A673 (cell line): ENCODE results near the gene ZNF516. TPM values are rescaled to one million over a fixed set of nuclear protein-coding genes. Genes with fewer than 3 reads are reported as not detected.

ENCODE experiments used
- BruUV-seq: library from RNA; stranded (reverse); fragments of 400-500 nt; replicated peaks from 2 replicates; lab custom pipeline; 2021; lab: Mats Ljungman, UMichigan
- CTCF ChIA-PET: fragments of 300-600 bp; sonication (Branson Sonifier 250); formaldehyde crosslinking; loops from one replicate; lab custom pipeline; 2022; ENCODE audit warnings: antibody characterized with exemption; lab: Charles Lee
- POLR2A ChIA-PET: fragments of 300-600 bp; sonication (Branson Sonifier 250); formaldehyde crosslinking; loops from one replicate; lab custom pipeline; 2022; ENCODE audit warnings: antibody characterized with exemption; ENCODE audit not compliant: low non-redundant PET; lab: Charles Lee
- DNase-seq: peaks from one replicate; pipeline ENCODE4 v3.0.0-alpha.2; 2015; ENCODE audit warnings: low spot score
- H3K27ac ChIP-seq: fragments of 200-600 bp; sonication (generic); 2 replicates; pipeline ENCODE4 v1.5.1; 2016; ENCODE audit warnings: mixed run types, low read depth, mild to moderate bottlenecking, mixed read lengths, antibody characterized with exemption, low read length; ENCODE audit not compliant: poor library complexity, severe bottlenecking
- H3K27me3 ChIP-seq: fragments of 200-600 bp; sonication (generic); replicated peaks from 2 replicates; pipeline ENCODE4 v1.6.1; 2017; ENCODE audit warnings: mixed run types, low read depth, mild to moderate bottlenecking, mixed read lengths, antibody characterized with exemption, low read length; ENCODE audit not compliant: insufficient read depth, poor library complexity
- H3K36me3 ChIP-seq: fragments of 200-600 bp; sonication (generic); 2 replicates; pipeline ENCODE4 v1.6.1; 2016; ENCODE audit warnings: mixed run types, mild to moderate bottlenecking, mixed read lengths, antibody characterized with exemption, low read length; ENCODE audit not compliant: insufficient read depth, poor library complexity, severe bottlenecking
- H3K4me1 ChIP-seq: fragments of 200-600 bp; sonication (generic); 2 replicates; pipeline ENCODE4 v1.6.1; 2017; ENCODE audit warnings: mixed run types, mild to moderate bottlenecking, mixed read lengths, antibody characterized with exemption, low read length; ENCODE audit not compliant: insufficient read depth, poor library complexity, severe bottlenecking
- H3K4me3 ChIP-seq: fragments of 200-600 bp; sonication (generic); 2 replicates; pipeline ENCODE4 v1.5.1; 2016; ENCODE audit warnings: low read depth, mixed run types, mild to moderate bottlenecking, mixed read lengths, low read length; ENCODE audit not compliant: poor library complexity, severe bottlenecking
- H3K9me3 ChIP-seq: fragments of 200-600 bp; sonication (generic); 2 replicates; pipeline ENCODE4 v1.6.1; 2016; ENCODE audit warnings: mixed run types, low read depth, mild to moderate bottlenecking, mixed read lengths, antibody characterized with exemption, low read length; ENCODE audit not compliant: poor library complexity, severe bottlenecking
- EZH2 ChIP-seq: fragments of 200-600 bp; sonication (generic); IDR thresholded peaks from 2 replicates; pipeline ENCODE4 v1.6.1; 2017; ENCODE audit warnings: borderline replicate concordance, low read depth, mild to moderate bottlenecking, mixed read lengths, antibody characterized with exemption, low read length; ENCODE audit not compliant: poor library complexity, severe bottlenecking
- intact Hi-C: fragments of 100-400 bp; cut with micrococcal nuclease; formaldehyde crosslinking; loops from one replicate; pipeline ENCODE4 v1.10.0; 2022; ENCODE audit not compliant: unreplicated experiment
- total RNA-seq: library from RNA; stranded (reverse); gene quantifications from 2 replicates; pipeline ENCODE4 v1.2.3, GENCODE V29; 2021
- TF ChIP-seq, protein P1 (sequence below): fragments of 300-800, 200-600 bp; sonication (generic); conservative IDR thresholded peaks from 2 replicates; pipeline ENCODE4 v1.5.1; 2017; ENCODE audit warnings: low read depth, mild to moderate bottlenecking, antibody characterized with exemption, low read length, moderate library complexity, mixed read lengths

Gene ZNF516
- total RNA-seq, 1 experiment from 2014 or later = 32.3 TPM

DNA sequence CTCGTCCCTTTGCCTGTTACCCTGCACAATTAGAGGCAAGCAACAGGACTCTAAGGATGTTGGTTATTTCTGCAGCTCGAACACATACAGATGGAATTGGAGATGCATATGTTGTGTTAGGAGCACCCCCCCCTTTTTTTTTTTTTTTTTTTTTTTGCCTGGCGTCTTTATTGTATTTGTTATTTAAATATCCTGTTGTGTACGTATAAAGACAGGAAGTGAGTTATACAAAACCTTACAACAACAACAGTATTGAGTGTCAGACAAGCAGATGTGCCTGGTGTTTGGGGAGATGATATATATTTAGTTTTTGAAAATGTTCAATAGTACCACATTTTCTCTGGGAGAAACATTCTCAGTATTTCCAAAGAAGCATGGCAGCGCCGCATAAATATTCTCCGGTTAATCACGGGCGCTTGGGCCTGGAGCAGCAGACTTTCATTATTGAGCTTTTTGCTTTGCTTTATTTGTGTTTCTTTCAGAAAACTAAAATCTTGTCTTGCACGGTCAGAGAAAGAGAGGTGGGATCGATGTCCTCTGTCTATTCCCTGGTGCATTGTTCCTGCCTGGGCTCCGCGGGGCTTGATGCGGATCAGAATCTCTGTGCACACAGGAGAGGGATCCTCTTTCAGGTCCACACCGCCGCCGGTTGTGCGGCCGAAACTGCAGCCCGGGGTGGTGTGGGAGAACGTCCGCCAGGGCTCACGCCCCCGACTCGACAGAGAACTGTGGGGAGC, 23.2 kb upstream of the ZNF516 start:
- H3K4me3 ChIP-seq = no peak overlapping the region
- H3K36me3 ChIP-seq = no peaks in the 10 kb centered on the region
- ChIA-PET CTCF (interaction anchor here (0.6 kb wide), 1 partner anchor 132 kb away, joined by 3 read pairs; no protein-coding TSS in a partner anchor), POLR2A (no interaction called here)
- no peaks in the 10 kb centered on the region for H3K4me1 ChIP-seq
- H3K9me3 ChIP-seq = no peaks in the 10 kb centered on the region
- no peak overlapping the region for H3K27ac ChIP-seq
- no peaks in the 10 kb centered on the region for H3K27me3 ChIP-seq
- BruUV-seq = no TSS peak
- TF ChIP-seq, protein P1, sequence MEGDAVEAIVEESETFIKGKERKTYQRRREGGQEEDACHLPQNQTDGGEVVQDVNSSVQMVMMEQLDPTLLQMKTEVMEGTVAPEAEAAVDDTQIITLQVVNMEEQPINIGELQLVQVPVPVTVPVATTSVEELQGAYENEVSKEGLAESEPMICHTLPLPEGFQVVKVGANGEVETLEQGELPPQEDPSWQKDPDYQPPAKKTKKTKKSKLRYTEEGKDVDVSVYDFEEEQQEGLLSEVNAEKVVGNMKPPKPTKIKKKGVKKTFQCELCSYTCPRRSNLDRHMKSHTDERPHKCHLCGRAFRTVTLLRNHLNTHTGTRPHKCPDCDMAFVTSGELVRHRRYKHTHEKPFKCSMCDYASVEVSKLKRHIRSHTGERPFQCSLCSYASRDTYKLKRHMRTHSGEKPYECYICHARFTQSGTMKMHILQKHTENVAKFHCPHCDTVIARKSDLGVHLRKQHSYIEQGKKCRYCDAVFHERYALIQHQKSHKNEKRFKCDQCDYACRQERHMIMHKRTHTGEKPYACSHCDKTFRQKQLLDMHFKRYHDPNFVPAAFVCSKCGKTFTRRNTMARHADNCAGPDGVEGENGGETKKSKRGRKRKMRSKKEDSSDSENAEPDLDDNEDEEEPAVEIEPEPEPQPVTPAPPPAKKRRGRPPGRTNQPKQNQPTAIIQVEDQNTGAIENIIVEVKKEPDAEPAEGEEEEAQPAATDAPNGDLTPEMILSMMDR = no peak
- TF ChIP-seq EZH2 = no peak
- no peak for DNase-seq
- intact Hi-C loops = no loop called here

GRCh38 chr18:76515576-76515975, 20.5 kb upstream of the ZNF516 start:
- Histone ChIP-seq H3K9me3 (no peaks in the 10 kb centered on the region), H3K36me3 (no peaks in the 10 kb centered on the region), H3K27ac (no peak overlapping the region), H3K4me1 (no peaks in the 10 kb centered on the region), H3K27me3 (no peaks in the 10 kb centered on the region), H3K4me3 (no peak overlapping the region)
- intact Hi-C loops = no loop called here
- ChIA-PET POLR2A (no interaction called here), CTCF (no interaction called here)
- no peak for DNase-seq
- TF ChIP-seq, protein P1 = no peak
- TF ChIP-seq EZH2 = no peak
- no TSS peak for BruUV-seq

- Histone ChIP-seq H3K27ac (no peak overlapping the region), H3K27me3 (no peaks in the 10 kb centered on the region), H3K4me1 (no peaks in the 10 kb centered on the region), H3K9me3 (no peaks in the 10 kb centered on the region), H3K36me3 (no peaks in the 10 kb centered on the region), H3K4me3 (no peak overlapping the region)
- POLR2A ChIA-PET = no interaction called here
- no TSS peak for BruUV-seq
- intact Hi-C loops = no loop called here
- DNase-seq = no peak
- CTCF ChIA-PET = no interaction called here
- TF ChIP-seq, protein P1 = no peak
- TF ChIP-seq EZH2 = no peak
Measured at GRCh38 chr18:76514573-76514972, 19.5 kb upstream of the ZNF516 start.
